B cell (primary cell): ENCODE measurements around the gene BRIP1. TPM values are rescaled to one million over a fixed set of nuclear protein-coding genes. Genes with fewer than 3 reads are reported as not detected.

ENCODE experiments used
- ATAC-seq: fragments of 200-7000 bp; cut with Tn5 transposase; one replicate; pipeline ENCODE4 v1.10.0; 2021; ENCODE audit warnings: low read depth, mild to moderate bottlenecking, moderate number of reproducible peaks, moderate library complexity
- CTCF ChIA-PET: fragments of 350-600 bp; sonication (Branson Sonifier 250); formaldehyde crosslinking; loops from one replicate; lab custom pipeline; 2021; ENCODE audit warnings: antibody characterized with exemption, inconsistent platforms; lab: Charles Lee
- POLR2A ChIA-PET: fragments of 350-600 bp; sonication (Branson Sonifier 250); formaldehyde crosslinking; loops from one replicate; lab custom pipeline; 2021; ENCODE audit warnings: antibody characterized with exemption; lab: Charles Lee
- DNase-seq: peaks from one replicate; pipeline ENCODE4 v3.0.0; 2013
- H2AFZ ChIP-seq: 2 replicates; pipeline ENCODE4 v1.6.1; 2012; ENCODE audit warnings: mild to moderate bottlenecking, low read depth, low read length; ENCODE audit not compliant: insufficient read depth, poor library complexity, severe bottlenecking
- H3K27ac ChIP-seq, 2 donors: 1 replicate in 1 of 2; 2 replicates in 1 of 2; pipeline ENCODE4 v1.5.1; 2012 to 2013; ENCODE audit warnings: low read length in 2 of 2, mild to moderate bottlenecking in 2 of 2, moderate library complexity in 1 of 2
- H3K27me3 ChIP-seq, 4 experiments: fragments of 200-600 bp in 1 of 4; sonication (generic) in 1 of 4; replicated peaks in 1 of 4; 1 replicate in 2 of 4; 2 replicates in 2 of 4; pipeline versions ENCODE4 v1.6.1 to v1.7.0; 2013 to 2016; ENCODE audit warnings: low read length in 3 of 4, mild to moderate bottlenecking in 2 of 4, mixed read lengths in 1 of 4, moderate library complexity in 1 of 4; ENCODE audit not compliant: insufficient read depth in 4 of 4, control insufficient read depth in 3 of 4; ENCODE audit errors: control extremely low read depth in 1 of 4
- H3K36me3 ChIP-seq, 2 experiments: replicated peaks in 1 of 2; 1 replicate in 1 of 2; 2 replicates in 1 of 2; pipeline versions ENCODE4 v1.6.1 to v1.7.1; 2013; ENCODE audit warnings: low read length in 1 of 2; ENCODE audit not compliant: insufficient read depth in 2 of 2, control insufficient read depth in 1 of 2; ENCODE audit errors: control extremely low read depth in 1 of 2, extremely low read depth in 1 of 2
- H3K4me1 ChIP-seq, 2 donors: fragments of 200-600 bp in 1 of 2; sonication (generic) in 1 of 2; 1 replicate in 1 of 2; 2 replicates in 1 of 2; pipeline versions ENCODE4 v1.5.1 to v1.6.1; 2013 to 2017; ENCODE audit warnings: low read length in 2 of 2; ENCODE audit not compliant: control insufficient read depth in 2 of 2, insufficient read depth in 2 of 2
- H3K4me2 ChIP-seq: replicated peaks from 2 replicates; pipeline ENCODE3; 2012; ENCODE audit warnings: mild to moderate bottlenecking, low read depth, low read length; ENCODE audit not compliant: poor library complexity, severe bottlenecking
- H3K4me3 ChIP-seq, 5 experiments: fragments of 200-600 bp in 1 of 5; sonication (generic) in 1 of 5; 1 replicate in 3 of 5; 2 replicates in 2 of 5; pipeline versions ENCODE4 v1.5.1 to v1.7.0; 2011 to 2016; ENCODE audit warnings: low read length in 4 of 5, mild to moderate bottlenecking in 4 of 5, low read depth in 2 of 5, control low read depth in 1 of 5, moderate library complexity in 1 of 5; ENCODE audit not compliant: insufficient read depth in 1 of 5; ENCODE audit errors: control extremely low read depth in 1 of 5, extremely low read depth in 1 of 5
- H3K79me2 ChIP-seq: fragments of 200-600 bp; sonication (generic); one replicate; pipeline ENCODE4 v1.6.0; 2016; ENCODE audit warnings: low read length; ENCODE audit not compliant: control insufficient read depth, insufficient read depth
- H3K9ac ChIP-seq: fragments of 200-600 bp; sonication (generic); 2 replicates; pipeline ENCODE4 v1.6.1; 2017; ENCODE audit warnings: mild to moderate bottlenecking, low read length, moderate library complexity
- H3K9me3 ChIP-seq, 3 donors: one replicate each; pipeline versions ENCODE4 v1.6.1 to v1.7.1; 2013; ENCODE audit warnings: low read length in 2 of 3; ENCODE audit not compliant: control insufficient read depth in 2 of 3, insufficient read depth in 1 of 3; ENCODE audit errors: control extremely low read depth in 1 of 3
- H4K20me1 ChIP-seq: 2 replicates; pipeline ENCODE4 v1.6.0; 2012; ENCODE audit warnings: mild to moderate bottlenecking, low read length; ENCODE audit not compliant: insufficient read depth, control insufficient read depth, poor library complexity, severe bottlenecking
- H3K27ac Mint-ChIP-seq: one replicate; pipeline ENCODE4 v1.8.0; 2021; ENCODE audit warnings: mixed read lengths
- H3K27me3 Mint-ChIP-seq: one replicate; pipeline ENCODE4 v1.8.0; 2021; ENCODE audit warnings: mixed read lengths
- H3K4me1 Mint-ChIP-seq: one replicate; pipeline ENCODE4 v1.8.0; 2021; ENCODE audit warnings: mixed read lengths
- H3K4me3 Mint-ChIP-seq: one replicate; pipeline ENCODE4 v1.8.0; 2021; ENCODE audit warnings: mixed read lengths
- H3K9me3 Mint-ChIP-seq: one replicate; pipeline ENCODE4 v1.8.0; 2022; ENCODE audit warnings: mixed read lengths; ENCODE audit not compliant: insufficient read depth
- EZH2 ChIP-seq: IDR thresholded peaks from 2 replicates; pipeline ENCODE4 v1.6.1; 2012; ENCODE audit warnings: borderline replicate concordance, low read depth, mild to moderate bottlenecking, moderate library complexity, low read length; ENCODE audit not compliant: insufficient read depth, poor library complexity, severe bottlenecking
- whole genome bisulfite sequencing: methylation state at CpG from one replicate; pipeline ENCODE4 v1.1.5; 2013; ENCODE audit warnings: missing lambda C conversion rate; ENCODE audit not compliant: insufficient coverage; 5-methylcytosine and 5-hydroxymethylcytosine counted together
- intact Hi-C: fragments of 100-400 bp; cut with micrococcal nuclease; formaldehyde crosslinking; loops from one replicate; pipeline ENCODE4 v1.10.0; 2022
- polyA plus RNA-seq: library from polyadenylated mRNA; depleted of rRNA; stranded (reverse); fragments of >200 nt; gene quantifications from 2 replicates; pipeline ENCODE4 v1.2.3, GENCODE V29; 2012
- total RNA-seq, 2 donors: library from RNA; stranded (reverse); fragments of 120-200 nt in 1 of 2; gene quantifications; 1 replicate in 1 of 2; 2 replicates in 1 of 2; pipeline versions ENCODE4 v1.2.3 to v1.2.4, GENCODE V29; 2013 to 2022
- TF ChIP-seq, protein P1 (sequence below): fragments of 200-600 bp; IDR thresholded peaks from one replicate; pipeline ENCODE4 v1.8.0; 2022; ENCODE audit warnings: antibody characterized with exemption, mild to moderate bottlenecking

Gene BRIP1
- total and polyA plus RNA-seq, 2 donors (not counting 1 experiment from before 2014, with no cell fraction given): 0.89 to 2.4 TPM

DNA sequence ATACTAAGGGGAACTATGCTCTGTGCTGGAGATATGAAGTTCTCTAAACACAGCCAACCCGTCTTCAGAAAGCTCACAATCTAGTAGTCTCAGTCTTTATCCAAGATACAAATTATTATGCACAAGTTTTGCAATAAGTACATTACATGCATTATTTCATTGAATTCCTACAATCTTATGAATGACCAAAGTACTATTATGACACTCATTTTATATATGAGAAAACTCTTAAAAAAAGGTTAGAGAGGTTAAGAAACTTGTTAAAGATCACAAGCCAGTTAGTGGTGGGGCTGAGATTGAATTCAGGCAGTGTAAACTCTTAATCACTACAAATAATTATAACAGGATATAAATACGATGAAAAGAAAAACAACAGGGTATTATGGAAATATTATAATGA, 4.7 kb upstream of the BRIP1 start:
- WGBS: no CpG with 5 or more reads among the region's 2 CpGs
- Mint-ChIP-seq H3K27me3 (no peaks in the 10 kb centered on the region), H3K4me3 (no peak overlapping the region), H3K27ac (no peak overlapping the region), H3K4me1 (peaks cover 9% of the 10 kb centered on the region), H3K9me3 (no peaks in the 10 kb centered on the region)
- H3K27ac ChIP-seq: no peak overlapping the region
- TF ChIP-seq, protein P1, sequence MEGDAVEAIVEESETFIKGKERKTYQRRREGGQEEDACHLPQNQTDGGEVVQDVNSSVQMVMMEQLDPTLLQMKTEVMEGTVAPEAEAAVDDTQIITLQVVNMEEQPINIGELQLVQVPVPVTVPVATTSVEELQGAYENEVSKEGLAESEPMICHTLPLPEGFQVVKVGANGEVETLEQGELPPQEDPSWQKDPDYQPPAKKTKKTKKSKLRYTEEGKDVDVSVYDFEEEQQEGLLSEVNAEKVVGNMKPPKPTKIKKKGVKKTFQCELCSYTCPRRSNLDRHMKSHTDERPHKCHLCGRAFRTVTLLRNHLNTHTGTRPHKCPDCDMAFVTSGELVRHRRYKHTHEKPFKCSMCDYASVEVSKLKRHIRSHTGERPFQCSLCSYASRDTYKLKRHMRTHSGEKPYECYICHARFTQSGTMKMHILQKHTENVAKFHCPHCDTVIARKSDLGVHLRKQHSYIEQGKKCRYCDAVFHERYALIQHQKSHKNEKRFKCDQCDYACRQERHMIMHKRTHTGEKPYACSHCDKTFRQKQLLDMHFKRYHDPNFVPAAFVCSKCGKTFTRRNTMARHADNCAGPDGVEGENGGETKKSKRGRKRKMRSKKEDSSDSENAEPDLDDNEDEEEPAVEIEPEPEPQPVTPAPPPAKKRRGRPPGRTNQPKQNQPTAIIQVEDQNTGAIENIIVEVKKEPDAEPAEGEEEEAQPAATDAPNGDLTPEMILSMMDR: no peak
- no peak for TF ChIP-seq EZH2
- H3K4me2 ChIP-seq: no peak overlapping the region
- ChIA-PET POLR2A (no interaction called here), CTCF (no interaction called here)
- H3K9me3 ChIP-seq: no peaks in the 10 kb centered on the region
- H2AFZ ChIP-seq: no peak overlapping the region
- no peak for ATAC-seq
- peaks cover 3 to 6% of the 10 kb centered on the region in 2 donors for H3K4me1 ChIP-seq
- peaks cover 3 to 38% of the 10 kb centered on the region in 2 experiments for H3K36me3 ChIP-seq
- H3K79me2 ChIP-seq: no peaks in the 10 kb centered on the region
- DNase-seq: no peak
- no peak overlapping the region for H3K9ac ChIP-seq
- H4K20me1 ChIP-seq: no peaks in the 10 kb centered on the region
- H3K27me3 ChIP-seq: no peaks in the 10 kb centered on the region
- no peak overlapping the region for H3K4me3 ChIP-seq
- intact Hi-C loops: no loop called here

DNA sequence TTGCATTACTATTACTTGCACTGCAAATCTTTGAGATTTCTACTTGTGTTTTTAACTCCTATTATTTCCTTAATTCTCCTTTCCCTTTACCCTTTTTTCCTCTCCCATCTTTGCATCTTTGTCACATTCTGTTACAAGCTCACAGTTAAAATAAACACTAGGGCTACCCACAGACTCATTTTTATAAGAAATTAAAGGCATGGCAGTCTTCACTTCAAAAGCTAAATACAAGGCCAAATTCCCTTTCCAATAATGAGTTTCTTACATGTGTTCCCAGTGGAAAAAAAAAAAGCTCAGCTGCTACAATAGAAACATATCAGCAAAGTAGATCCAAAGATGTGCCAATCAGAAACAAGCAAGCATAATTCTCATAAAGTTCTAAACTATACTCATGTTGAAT, 3.7 kb upstream of the BRIP1 start:
- peaks cover 3 to 35% of the 10 kb centered on the region in 2 experiments for H3K36me3 ChIP-seq
- peaks cover 3 to 10% of the 10 kb centered on the region in 2 donors for H3K4me1 ChIP-seq
- H3K79me2 ChIP-seq: no peaks in the 10 kb centered on the region
- intact Hi-C loops: no loop called here
- Mint-ChIP-seq H3K27me3 (no peaks in the 10 kb centered on the region), H3K27ac (no peak overlapping the region), H3K9me3 (no peaks in the 10 kb centered on the region), H3K4me3 (no peak overlapping the region), H3K4me1 (peaks cover 18% of the 10 kb centered on the region)
- TF ChIP-seq, protein P1: no peak
- TF ChIP-seq EZH2: no peak
- POLR2A ChIA-PET: no interaction called here
- no peak overlapping the region for H3K9ac ChIP-seq
- no peak overlapping the region for H3K27ac ChIP-seq
- H3K9me3 ChIP-seq: no peaks in the 10 kb centered on the region
- H3K4me2 ChIP-seq: no peak overlapping the region
- no peaks in the 10 kb centered on the region for H3K27me3 ChIP-seq
- no peak for ATAC-seq
- H4K20me1 ChIP-seq: no peaks in the 10 kb centered on the region
- no peak for DNase-seq
- no peak overlapping the region for H3K4me3 ChIP-seq
- CTCF ChIA-PET: no interaction called here
- H2AFZ ChIP-seq: no peak overlapping the region
